Body of pancreas (tissue), 4 donors: Measurements from ENCODE around the gene PAM.

Experiments used
- POLR2A ChIP-seq, 3 donors: fragments of 450-650 bp; IDR thresholded peaks; one replicate each; pipeline ENCODE4 v1.6.1; 2016; ENCODE audit warnings: antibody characterized with exemption in 3 of 3, mild to moderate bottlenecking in 2 of 3
- TF ChIP-seq, protein P1 (sequence below), 7 experiments: fragments of 450-650 bp in 4 of 7; fragments of 200-600 bp in 3 of 7; sonication (generic) in 3 of 7; IDR thresholded peaks; one replicate each; pipeline ENCODE4 v1.5.1; 2016 to 2019; ENCODE audit warnings: antibody characterized with exemption in 7 of 7

DNA sequence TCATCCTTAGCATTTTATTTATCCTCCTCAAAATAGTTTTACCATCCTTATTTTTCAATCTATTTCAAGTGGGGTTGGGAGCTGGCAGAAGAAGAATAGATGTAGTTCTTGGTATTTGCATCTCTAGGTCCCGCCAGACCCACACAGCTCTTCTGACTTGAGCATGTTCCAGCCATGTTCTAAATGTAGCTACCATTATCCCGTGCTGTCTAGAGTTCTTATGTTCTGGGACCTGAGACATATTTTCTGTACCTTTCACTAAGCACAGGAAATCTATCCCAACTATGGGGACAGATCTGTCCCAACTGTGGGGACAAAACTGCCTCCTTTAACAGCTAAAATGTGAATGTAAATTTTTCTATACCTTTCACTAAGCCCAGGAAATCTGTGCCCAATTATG is 32.0 kb downstream of the PAM start:
- TF ChIP-seq, protein P1, sequence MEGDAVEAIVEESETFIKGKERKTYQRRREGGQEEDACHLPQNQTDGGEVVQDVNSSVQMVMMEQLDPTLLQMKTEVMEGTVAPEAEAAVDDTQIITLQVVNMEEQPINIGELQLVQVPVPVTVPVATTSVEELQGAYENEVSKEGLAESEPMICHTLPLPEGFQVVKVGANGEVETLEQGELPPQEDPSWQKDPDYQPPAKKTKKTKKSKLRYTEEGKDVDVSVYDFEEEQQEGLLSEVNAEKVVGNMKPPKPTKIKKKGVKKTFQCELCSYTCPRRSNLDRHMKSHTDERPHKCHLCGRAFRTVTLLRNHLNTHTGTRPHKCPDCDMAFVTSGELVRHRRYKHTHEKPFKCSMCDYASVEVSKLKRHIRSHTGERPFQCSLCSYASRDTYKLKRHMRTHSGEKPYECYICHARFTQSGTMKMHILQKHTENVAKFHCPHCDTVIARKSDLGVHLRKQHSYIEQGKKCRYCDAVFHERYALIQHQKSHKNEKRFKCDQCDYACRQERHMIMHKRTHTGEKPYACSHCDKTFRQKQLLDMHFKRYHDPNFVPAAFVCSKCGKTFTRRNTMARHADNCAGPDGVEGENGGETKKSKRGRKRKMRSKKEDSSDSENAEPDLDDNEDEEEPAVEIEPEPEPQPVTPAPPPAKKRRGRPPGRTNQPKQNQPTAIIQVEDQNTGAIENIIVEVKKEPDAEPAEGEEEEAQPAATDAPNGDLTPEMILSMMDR (IDR thresholded peaks at IDR 0.05): no peak
- TF ChIP-seq POLR2A (IDR thresholded peaks at IDR 0.05): no peak
